Thyroid gland (tissue), 4 donors: Measurements from ENCODE around the gene STK38L. TPM values are rescaled to one million over a fixed set of nuclear protein-coding genes. Genes with fewer than 3 reads are reported as not detected.

Experiments
- DNase-seq, 2 donors: peaks; one replicate each; pipeline ENCODE4 v3.0.0-alpha.2; 2019
- H3K27ac ChIP-seq, 3 donors: fragments of 200-600 bp; sonication (generic); 1 replicate in 2 of 3; 2 replicates in 1 of 3; pipeline ENCODE4 v1.5.1; 2016 to 2019; ENCODE audit warnings: mild to moderate bottlenecking in 1 of 3, moderate library complexity in 1 of 3
- H3K27me3 ChIP-seq: fragments of 200-600 bp; sonication (generic); one replicate; pipeline ENCODE4 v1.5.1; 2019
- H3K36me3 ChIP-seq, 2 donors: fragments of 200-600 bp; sonication (generic); one replicate each; pipeline ENCODE4 v1.5.1; 2016 to 2019
- H3K4me1 ChIP-seq, 2 donors: fragments of 200-600 bp; sonication (generic); one replicate each; pipeline ENCODE4 v1.5.1; 2017 to 2019
- H3K4me3 ChIP-seq, 3 donors: fragments of 200-600 bp; sonication (generic); replicated peaks in 1 of 3; 1 replicate in 2 of 3; 2 replicates in 1 of 3; pipeline ENCODE4 v1.5.1; 2016; ENCODE audit warnings: mild to moderate bottlenecking in 1 of 3
- H3K9me3 ChIP-seq: fragments of 200-600 bp; sonication (generic); one replicate; pipeline ENCODE4 v1.5.1; 2017
- POLR2A ChIP-seq, 2 donors: fragments of 450-650 bp; IDR thresholded peaks; one replicate each; pipeline ENCODE4 v1.6.1; 2017; ENCODE audit warnings: antibody characterized with exemption in 2 of 2, mild to moderate bottlenecking in 2 of 2, moderate library complexity in 1 of 2
- WGBS, 2 donors: methylation state at CpG; one replicate each; pipeline ENCODE4 v1.1.5; 2017; 5-methylcytosine and 5-hydroxymethylcytosine counted together
- intact Hi-C: fragments of 100-400 bp; cut with DNase I; formaldehyde crosslinking; loops from one replicate; pipeline ENCODE4 v1.15.1; 2023
- total RNA-seq, 4 donors: library from RNA; depleted of rRNA; stranded (reverse); fragments of >200 nt; gene quantifications; one replicate each; pipeline ENCODE4 v1.2.3, GENCODE V29; 2016
- TF ChIP-seq, protein P1 (sequence below), 6 experiments: fragments of 200-600 bp in 3 of 6; fragments of 450-650 bp in 3 of 6; sonication (generic) in 3 of 6; IDR thresholded peaks; one replicate each; pipeline ENCODE4 v1.5.1; 2016 to 2019; ENCODE audit warnings: antibody characterized with exemption in 6 of 6, mild to moderate bottlenecking in 2 of 6, inconsistent platforms in 1 of 6, moderate library complexity in 1 of 6

The STK38L gene
- total RNA-seq, 4 donors from 2014 or later, result 20.1 to 42.2 (median 27.0) TPM

DNA sequence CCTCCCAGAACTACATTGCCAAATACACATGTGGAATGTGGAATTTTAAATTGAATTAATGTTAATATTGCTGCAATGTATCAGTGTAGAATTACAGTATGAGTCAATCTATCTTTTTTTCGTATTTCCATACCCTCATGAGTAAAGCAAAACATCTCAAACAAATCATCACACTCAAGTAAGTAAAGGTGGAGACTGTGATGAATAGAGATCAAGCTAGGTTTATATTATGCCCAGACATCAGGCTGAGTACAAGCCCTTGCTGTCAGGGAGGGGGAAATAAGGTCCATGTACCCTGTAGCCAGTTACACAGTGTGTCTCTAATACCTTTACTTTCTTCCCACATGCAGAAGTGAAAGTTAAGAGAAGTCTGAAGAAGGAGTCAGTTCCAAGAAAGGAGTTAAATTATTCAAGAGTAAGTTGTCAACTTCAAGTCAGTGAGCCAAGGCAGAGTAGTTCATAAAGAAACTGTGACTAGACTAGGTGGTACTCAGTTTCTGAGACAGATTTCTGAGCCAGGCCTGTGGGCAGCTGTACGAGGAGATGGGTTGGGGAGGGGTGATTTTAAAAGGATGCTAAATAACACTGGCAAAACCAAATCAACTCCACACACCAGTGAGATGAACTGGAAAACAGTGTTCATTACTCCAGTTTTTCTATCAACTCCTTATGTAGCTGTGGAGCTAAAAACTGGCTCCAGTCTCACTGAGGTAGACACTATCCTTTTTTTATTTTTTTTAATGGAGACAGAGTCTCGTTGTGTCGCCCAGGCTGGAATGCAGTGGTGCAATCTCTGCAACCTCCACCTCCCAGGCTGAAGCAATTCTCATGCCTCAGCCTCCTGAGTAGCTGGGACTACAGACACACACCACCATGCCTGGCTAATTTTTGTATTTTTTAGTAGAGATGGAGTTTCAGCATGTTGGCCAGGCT lies 23.8 kb upstream of the STK38L start:
- Histone ChIP-seq H3K4me3 (no peak overlapping the region), H3K4me1 (no peaks in the 10 kb centered on the region), H3K9me3 (no peaks in the 10 kb centered on the region), H3K27ac (no peak overlapping the region), H3K27me3 (no peaks in the 10 kb centered on the region), H3K36me3 (no peaks in the 10 kb centered on the region)
- TF ChIP-seq, protein P1, sequence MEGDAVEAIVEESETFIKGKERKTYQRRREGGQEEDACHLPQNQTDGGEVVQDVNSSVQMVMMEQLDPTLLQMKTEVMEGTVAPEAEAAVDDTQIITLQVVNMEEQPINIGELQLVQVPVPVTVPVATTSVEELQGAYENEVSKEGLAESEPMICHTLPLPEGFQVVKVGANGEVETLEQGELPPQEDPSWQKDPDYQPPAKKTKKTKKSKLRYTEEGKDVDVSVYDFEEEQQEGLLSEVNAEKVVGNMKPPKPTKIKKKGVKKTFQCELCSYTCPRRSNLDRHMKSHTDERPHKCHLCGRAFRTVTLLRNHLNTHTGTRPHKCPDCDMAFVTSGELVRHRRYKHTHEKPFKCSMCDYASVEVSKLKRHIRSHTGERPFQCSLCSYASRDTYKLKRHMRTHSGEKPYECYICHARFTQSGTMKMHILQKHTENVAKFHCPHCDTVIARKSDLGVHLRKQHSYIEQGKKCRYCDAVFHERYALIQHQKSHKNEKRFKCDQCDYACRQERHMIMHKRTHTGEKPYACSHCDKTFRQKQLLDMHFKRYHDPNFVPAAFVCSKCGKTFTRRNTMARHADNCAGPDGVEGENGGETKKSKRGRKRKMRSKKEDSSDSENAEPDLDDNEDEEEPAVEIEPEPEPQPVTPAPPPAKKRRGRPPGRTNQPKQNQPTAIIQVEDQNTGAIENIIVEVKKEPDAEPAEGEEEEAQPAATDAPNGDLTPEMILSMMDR (IDR thresholded peaks at IDR 0.05), result no peak
- no peak for TF ChIP-seq POLR2A (IDR thresholded peaks at IDR 0.05)
- 71 to 74% methylated on average over 4 of the region's 4 CpGs for WGBS, 2 donors
- no peak for DNase-seq
- intact Hi-C loops, result no loop called here

DNA sequence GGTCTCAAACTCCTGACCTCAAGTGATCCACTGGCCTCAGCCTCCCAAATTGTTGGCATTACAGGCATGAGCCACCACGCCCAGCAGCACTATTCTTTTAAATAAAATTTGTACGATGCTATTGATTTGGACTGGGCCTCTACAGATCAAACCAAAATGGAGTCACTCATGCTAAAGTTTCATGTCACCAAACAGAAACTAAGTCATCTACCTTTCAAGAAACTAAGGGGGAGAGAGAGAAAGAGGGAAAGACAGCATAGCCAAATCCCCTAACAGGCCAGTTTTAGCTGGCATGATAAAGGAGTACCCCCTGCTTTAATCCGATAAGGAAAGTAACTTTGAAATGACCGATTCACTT lies 23.1 kb upstream of the STK38L start:
- WGBS, 2 donors, result 83 to 85% methylated on average over 4 of the region's 4 CpGs
- Histone ChIP-seq H3K4me1 (no peaks in the 10 kb centered on the region), H3K27me3 (no peaks in the 10 kb centered on the region), H3K27ac (no peak overlapping the region), H3K9me3 (no peaks in the 10 kb centered on the region), H3K4me3 (no peak overlapping the region), H3K36me3 (no peaks in the 10 kb centered on the region)
- TF ChIP-seq, protein P1 (IDR thresholded peaks at IDR 0.05), result no peak
- no peak for TF ChIP-seq POLR2A (IDR thresholded peaks at IDR 0.05)
- DNase-seq, result no peak
- intact Hi-C loops, result no loop called here

- no peaks in the 10 kb centered on the region for H3K36me3 ChIP-seq
- no peak overlapping the region for H3K4me3 ChIP-seq
- intact Hi-C loops, result no loop called here
- TF ChIP-seq, protein P1 (IDR thresholded peaks at IDR 0.05), result no peak
- no peak for TF ChIP-seq POLR2A (IDR thresholded peaks at IDR 0.05)
- no peaks in the 10 kb centered on the region for H3K9me3 ChIP-seq
- no peaks in the 10 kb centered on the region for H3K4me1 ChIP-seq
- no peak for DNase-seq
- WGBS, 2 donors, result 82 to 83% methylated on average over 7 of the region's 7 CpGs
- no peaks in the 10 kb centered on the region for H3K27me3 ChIP-seq
- no peak overlapping the region for H3K27ac ChIP-seq
Observed at GRCh38 chr12:27221625-27222387, 22.3 kb upstream of the STK38L start.

GRCh38 chr12:27226407-27226929 lies 17.6 kb upstream of the STK38L start:
- Histone ChIP-seq H3K4me1 (no peaks in the 10 kb centered on the region), H3K9me3 (no peaks in the 10 kb centered on the region), H3K4me3 (no peak overlapping the region), H3K36me3 (no peaks in the 10 kb centered on the region), H3K27ac (no peak overlapping the region), H3K27me3 (no peaks in the 10 kb centered on the region)
- WGBS, 2 donors, result 50 to 51% methylated on average over 5 of the region's 5 CpGs
- no peak for DNase-seq
- TF ChIP-seq, protein P1 (IDR thresholded peaks at IDR 0.05), result no peak
- no peak for TF ChIP-seq POLR2A (IDR thresholded peaks at IDR 0.05)
- intact Hi-C loops, result no loop called here
